GM12878 (cell line): ENCODE data around the gene DNAH8. TPM values are rescaled to one million over a fixed set of nuclear protein-coding genes. Genes with fewer than 3 reads are reported as not detected.

Source experiments
- ATAC-seq: fragments of 200-7000 bp; cut with Tn5 transposase; 3 replicates; pipeline ENCODE4 v1.9.1; 2020; ENCODE audit warnings: mild to moderate bottlenecking, moderate library complexity
- BruUV-seq: library from RNA; stranded (reverse); fragments of 400-500 nt; replicated peaks from 2 replicates; lab custom pipeline; 2021; lab: Mats Ljungman, UMichigan
- CTCF ChIA-PET: fragments of 300-600 bp; sonication (Branson Sonifier 250); formaldehyde crosslinking; extraction: SDS; loops from one replicate; lab custom pipeline; 2021; ENCODE audit warnings: inconsistent platforms; lab: Yijun Ruan, JAX
- POLR2A ChIA-PET: fragments of 350-600 bp; formaldehyde crosslinking; extraction: SDS; loops from one replicate; lab custom pipeline; 2021; ENCODE audit warnings: inconsistent platforms; lab: Charles Lee
- RAD21 ChIA-PET: fragments of 300-600 bp; sonication (Branson Sonifier 250); formaldehyde crosslinking; loops from one replicate; lab custom pipeline; 2023; ENCODE audit warnings: antibody characterized with exemption; ENCODE audit not compliant: unreplicated experiment; lab: Charles Lee
- SMC1A ChIA-PET: fragments of 300-600 bp; sonication (Branson Sonifier 250); formaldehyde crosslinking; loops from one replicate; lab custom pipeline; 2023; ENCODE audit not compliant: unreplicated experiment, uncharacterized antibody; lab: Charles Lee
- DNase-seq: peaks from one replicate; pipeline ENCODE4 v3.0.0-alpha.2; 2011; ENCODE audit warnings: low read depth, low spot score
- FAIRE-seq: peaks from 3 replicates; lab custom pipeline; 2011; peaks lifted over from hg19 to GRCh38; lab: Jason Lieb, UNC
- H2AFZ ChIP-seq: 2 replicates; pipeline ENCODE4 v1.6.0; 2011; ENCODE audit warnings: low read depth, low read length, control low read depth; ENCODE audit not compliant: control insufficient read depth
- H3K27ac ChIP-seq: 2 replicates; pipeline ENCODE4 v1.5.1; 2011; ENCODE audit warnings: control low read depth; ENCODE audit not compliant: control insufficient read depth, insufficient read depth
- H3K27me3 ChIP-seq, 2 experiments: replicated peaks in 1 of 2; 2 replicates each; pipeline versions ENCODE4 v1.6.0 to v1.6.1; 2011; ENCODE audit warnings: low read length in 1 of 2; ENCODE audit not compliant: control insufficient read depth in 2 of 2, insufficient read depth in 2 of 2
- H3K36me3 ChIP-seq, 2 experiments: 2 replicates each; pipeline ENCODE4 v1.5.1; 2011; ENCODE audit warnings: low read length in 1 of 2; ENCODE audit not compliant: control insufficient read depth in 2 of 2, insufficient read depth in 2 of 2
- H3K4me1 ChIP-seq: 2 replicates; pipeline ENCODE4 v1.6.1; 2011; ENCODE audit warnings: mild to moderate bottlenecking, low read length, moderate library complexity, mixed read lengths; ENCODE audit not compliant: control insufficient read depth, insufficient read depth
- H3K4me2 ChIP-seq: 2 replicates; pipeline ENCODE4 v1.6.0; 2011; ENCODE audit warnings: control low read depth; ENCODE audit not compliant: control insufficient read depth, insufficient read depth
- H3K4me3 ChIP-seq: fragments of 200-600 bp; sonication (generic); 2 replicates; pipeline ENCODE4 v1.5.1; 2016
- H3K79me2 ChIP-seq: 2 replicates; pipeline ENCODE4 v1.6.0; 2011; ENCODE audit warnings: low read length; ENCODE audit not compliant: control insufficient read depth, insufficient read depth
- H3K9ac ChIP-seq: 2 replicates; pipeline ENCODE4 v1.8.0; 2011; ENCODE audit warnings: low read length, control low read depth, mixed read lengths; ENCODE audit not compliant: control insufficient read depth, insufficient read depth
- H3K9me3 ChIP-seq: replicated peaks from 3 replicates; pipeline ENCODE4 v1.5.1; 2011; ENCODE audit warnings: mild to moderate bottlenecking, low read length; ENCODE audit not compliant: control insufficient read depth, insufficient read depth
- H4K20me1 ChIP-seq: 2 replicates; pipeline ENCODE4 v1.6.0; 2011; ENCODE audit not compliant: control insufficient read depth, insufficient read depth
- CEBPB ChIP-seq, 2 experiments: fragments of 150-350 bp in 1 of 2; IDR thresholded peaks; 2 replicates each; pipeline ENCODE4 v1.6.1; 2012 to 2014; ENCODE audit warnings: low read depth in 2 of 2, low read length in 2 of 2, borderline replicate concordance in 1 of 2, inconsistent platforms in 1 of 2
- E2F8 ChIP-seq: fragments of 450-650 bp; IDR thresholded peaks from 2 replicates; pipeline ENCODE4 v1.6.1; 2018; ENCODE audit warnings: mild to moderate bottlenecking, low read depth, moderate library complexity; ENCODE audit not compliant: partially characterized antibody
- E4F1 ChIP-seq: fragments of 450-650 bp; IDR thresholded peaks from 2 replicates; pipeline ENCODE4 v1.6.1; 2018; ENCODE audit warnings: borderline replicate concordance, mild to moderate bottlenecking; ENCODE audit not compliant: partially characterized antibody
- FOS ChIP-seq: IDR thresholded peaks from 3 replicates; pipeline ENCODE4 v1.6.1; 2011; ENCODE audit warnings: borderline replicate concordance; ENCODE audit not compliant: insufficient read length; ENCODE audit errors: extremely low read depth
- IRF4 ChIP-seq: IDR thresholded peaks from 2 replicates; pipeline ENCODE4 v1.6.1; 2011; ENCODE audit warnings: low read depth, low read length
- IRF5 ChIP-seq: fragments of 450-650 bp; IDR thresholded peaks from 2 replicates; pipeline ENCODE4 v1.6.1; 2017; ENCODE audit warnings: borderline replicate concordance
- JUND ChIP-seq: IDR thresholded peaks from 2 replicates; pipeline ENCODE4 v1.6.1; 2012; ENCODE audit warnings: low read depth, mild to moderate bottlenecking, low read length, improper control_type of control experiment, moderate library complexity
- MTA2 ChIP-seq: fragments of 450-650 bp; IDR thresholded peaks from 2 replicates; pipeline ENCODE4 v1.6.1; 2016; ENCODE audit warnings: low read depth, mild to moderate bottlenecking, moderate library complexity
- PKNOX1 ChIP-seq: fragments of 450-650 bp; IDR thresholded peaks from 2 replicates; pipeline ENCODE4 v1.6.1; 2016; ENCODE audit warnings: mild to moderate bottlenecking
- POLR2AphosphoS2 ChIP-seq: IDR thresholded peaks from 2 replicates; pipeline ENCODE4 v1.6.1; 2011; ENCODE audit warnings: low read depth, mild to moderate bottlenecking, low read length, improper control_type of control experiment, moderate library complexity
- RAD51 ChIP-seq: fragments of 450-650 bp; IDR thresholded peaks from 2 replicates; pipeline ENCODE4 v1.6.1; 2016; ENCODE audit warnings: moderate library complexity, mild to moderate bottlenecking, inconsistent platforms
- RCOR1 ChIP-seq: conservative IDR thresholded peaks from 2 replicates; pipeline ENCODE4 v1.6.1; 2012; ENCODE audit warnings: low read depth, low read length, improper control_type of control experiment
- SMC3 ChIP-seq: IDR thresholded peaks from 2 replicates; pipeline ENCODE4 v1.6.1; 2011; ENCODE audit warnings: low read length, improper control_type of control experiment, borderline replicate concordance
- TARDBP ChIP-seq: IDR thresholded peaks from 2 replicates; pipeline ENCODE4 v1.6.1; 2016; ENCODE audit warnings: borderline replicate concordance
- WRNIP1 ChIP-seq: IDR thresholded peaks from 2 replicates; pipeline ENCODE4 v1.6.1; 2011; ENCODE audit warnings: low read depth, low read length, improper control_type of control experiment, borderline replicate concordance
- YBX1 ChIP-seq: fragments of 450-650 bp; IDR thresholded peaks from 2 replicates; pipeline ENCODE4 v1.6.1; 2016; ENCODE audit warnings: antibody characterized with exemption
- ZNF384 ChIP-seq: IDR thresholded peaks from 2 replicates; pipeline ENCODE4 v1.6.1; 2012; ENCODE audit warnings: low read depth, mild to moderate bottlenecking, low read length, improper control_type of control experiment, borderline replicate concordance
- WGBS: methylation state at CpG from one replicate; pipeline ENCODE4 v1.1.6; 2016; ENCODE audit warnings: low lambda C conversion rate; ENCODE audit not compliant: insufficient replicate concordance, insufficient coverage; ENCODE audit errors: missing lambda C conversion rate; 5-methylcytosine and 5-hydroxymethylcytosine counted together
- in situ Hi-C: fragments of 300-500 bp; cut with MboI; formaldehyde crosslinking; loops from 9 replicates; pipeline ENCODE4 v1.14.3; 2018; ENCODE audit warnings: mixed read lengths
- intact Hi-C: fragments of 100-400 bp; cut with micrococcal nuclease; formaldehyde crosslinking; loops from one replicate; pipeline ENCODE4 v1.14.2; 2022; ENCODE audit not compliant: unreplicated experiment
- polyA plus RNA-seq, 11 experiments: library from polyadenylated mRNA; depleted of rRNA in 4 of 11; unstranded in 6 of 11; stranded (reverse) in 5 of 11; fragments of >200 nt; fragmentation: Nextera tagmentation in 4 of 11; fragmentation: Illumina TruSeq in 1 of 11; extraction: Ambion mirVana in 4 of 11; extraction: Trizol in 1 of 11; gene quantifications; 1 replicate in 1 of 11; 2 replicates in 10 of 11; pipeline versions ENCODE4 v1.2.1 to v1.2.3, GENCODE V29; 2011 to 2016; ENCODE audit warnings: inconsistent platforms in 2 of 11, missing spikeins in 2 of 11, low read depth in 1 of 11
- total RNA-seq, 4 experiments: library from RNA; depleted of rRNA in 3 of 4; stranded (reverse); fragments of >200 nt in 3 of 4; fragmentation: Illumina TruSeq in 1 of 4; extraction: Trizol in 1 of 4; gene quantifications; 2 replicates each; pipeline versions ENCODE4 v1.2.1 to v1.2.3, GENCODE V29; 2013 to 2021

DNAH8 gene
- total and polyA plus RNA-seq, 10 of the 15 experiments (the other 5 are each of a cell fraction or from before 2014, with no cell fraction given): 0.02 to 0.34 (median 0.10) TPM; not detected in 3

- TF ChIP-seq E2F8 (no peak), WRNIP1 (no peak), E4F1 (no peak)
These were observed 9.2 kb upstream of the DNAH8 start (continued) for GRCh38 chr6:38705924-38706323.

GRCh38 chr6:38708496-38708895, 6.6 kb upstream of the DNAH8 start:
- CTCF ChIA-PET: no interaction called here
- Histone ChIP-seq H3K4me3 (no peak overlapping the region), H3K9me3 (peaks cover 2% of the 10 kb centered on the region; the same call in 1 of the 3 replicates), H3K4me1 (peaks cover 6% of the 10 kb centered on the region), H3K79me2 (no peaks in the 10 kb centered on the region), H3K4me2 (no peak overlapping the region), H3K9ac (no peak overlapping the region), H3K27me3 (no peaks in the 10 kb centered on the region), H4K20me1 (no peaks in the 10 kb centered on the region), H3K27ac (no peak overlapping the region), H2AFZ (no peak overlapping the region), H3K36me3 (no peaks in the 10 kb centered on the region)
- intact Hi-C loops (no loop called here), in situ Hi-C loops (no loop called here)
- DNase-seq (no peak), ATAC-seq (no peak), FAIRE-seq (no peak)
- 47% methylated on average over 2 of the region's 2 CpGs for WGBS
- SMC1A ChIA-PET: no interaction called here
- BruUV-seq: no TSS peak
- POLR2A ChIA-PET: no interaction called here
- RAD21 ChIA-PET: no interaction called here
- TF ChIP-seq POLR2AphosphoS2 (no peak), TARDBP (no peak), PKNOX1 (no peak), YBX1 (no peak), IRF4 (no peak), MTA2 (no peak), FOS (no peak), JUND (no peak), ZNF384 (no peak), RAD51 (no peak), IRF5 (no peak), SMC3 (no peak), CEBPB (IDR thresholded peaks at IDR 0.05; ENCODE audit: borderline replicate concordance in 1 of 2, low read depth in 2 of 2, low read length in 2 of 2) (no peak), RCOR1 (no peak)
